GM12873 (cell line): ENCODE measurements around the gene TRIM5.

Experiments
- CTCF ChIP-seq: IDR thresholded peaks from 2 replicates; pipeline ENCODE4 v1.5.1; 2012; ENCODE audit warnings: low read depth, mild to moderate bottlenecking, moderate library complexity, low read length, control low read depth; ENCODE audit not compliant: insufficient read depth; ENCODE audit errors: missing control alignments

TRIM5 gene

DNA sequence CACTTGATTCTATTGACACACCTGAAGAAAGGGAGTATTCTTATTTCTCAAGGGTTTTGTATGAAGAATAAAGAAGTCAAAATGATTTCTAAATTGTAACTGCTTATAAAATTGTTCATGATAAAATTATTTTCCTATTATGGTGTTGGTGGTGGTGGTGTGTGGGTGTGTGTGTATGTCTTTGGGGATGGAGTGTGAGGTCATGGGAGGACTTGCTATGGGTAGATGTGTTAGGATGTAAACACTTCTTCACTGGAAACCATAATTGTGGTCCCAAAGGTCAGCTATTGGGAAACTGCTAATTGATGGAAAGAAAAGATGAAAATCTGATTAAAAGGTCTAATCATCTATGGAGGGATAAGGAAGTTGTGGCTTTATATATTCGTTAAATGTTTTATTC lies 9.8 kb upstream of the TRIM5 start:
- no peak for TF ChIP-seq CTCF

GRCh38 chr11:5691964-5692361 lies 7.1 kb upstream of the TRIM5 start:
- no peak for TF ChIP-seq CTCF

GRCh38 chr11:5690736-5691135 lies 5.9 kb upstream of the TRIM5 start:
- TF ChIP-seq CTCF = no peak

DNA sequence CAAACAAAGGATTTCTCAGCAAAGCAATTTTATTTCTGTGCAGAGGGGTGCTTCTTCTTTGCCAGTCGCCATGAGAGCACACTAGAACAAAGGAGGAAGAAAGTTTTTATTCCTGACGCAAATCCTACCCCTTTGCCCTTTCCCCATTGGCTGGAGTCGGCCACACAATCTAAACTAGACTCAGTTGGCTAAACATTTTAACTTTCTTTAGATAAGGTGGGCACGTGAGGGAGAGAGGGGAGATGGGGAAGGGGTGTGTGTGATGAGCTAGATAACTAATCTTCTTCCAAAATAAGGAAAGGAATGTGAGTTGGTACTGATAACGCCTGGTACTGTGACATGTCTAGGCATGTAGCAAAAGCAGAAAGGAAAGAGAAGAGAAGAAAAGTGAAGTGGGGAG lies 5.3 kb upstream of the TRIM5 start:
- no peak for TF ChIP-seq CTCF

- no peak for TF ChIP-seq CTCF
Observed at GRCh38 chr11:5689551-5689983, 4.7 kb upstream of the TRIM5 start, which contains the start of gene TRIM22. Gene TRIM22 (plus strand): TSS chr11:5689790. CDS start chr11:5696233, 6,443 bp downstream.

- TF ChIP-seq CTCF = no peak
Observed at GRCh38 chr11:5688482-5688881, 3.6 kb upstream of the TRIM5 start.

DNA sequence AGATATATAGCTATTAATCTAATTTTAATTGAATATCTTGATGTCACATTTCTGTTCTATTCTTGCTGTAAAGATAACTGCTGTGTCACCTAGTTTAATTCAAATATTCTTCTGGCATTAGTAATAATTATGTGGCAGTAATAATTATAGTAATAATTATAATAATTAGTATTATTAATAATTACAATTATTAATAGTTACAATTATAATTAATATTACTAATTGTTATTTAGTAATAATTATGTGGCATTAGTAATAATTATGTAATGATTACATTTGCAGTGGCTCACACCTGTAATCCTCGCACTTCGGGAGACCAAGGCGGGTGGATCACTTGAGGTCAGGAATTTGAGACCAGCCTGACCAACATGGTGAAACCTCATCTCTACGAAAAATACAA lies 1.6 kb upstream of the TRIM5 start:
- no peak for TF ChIP-seq CTCF

DNA sequence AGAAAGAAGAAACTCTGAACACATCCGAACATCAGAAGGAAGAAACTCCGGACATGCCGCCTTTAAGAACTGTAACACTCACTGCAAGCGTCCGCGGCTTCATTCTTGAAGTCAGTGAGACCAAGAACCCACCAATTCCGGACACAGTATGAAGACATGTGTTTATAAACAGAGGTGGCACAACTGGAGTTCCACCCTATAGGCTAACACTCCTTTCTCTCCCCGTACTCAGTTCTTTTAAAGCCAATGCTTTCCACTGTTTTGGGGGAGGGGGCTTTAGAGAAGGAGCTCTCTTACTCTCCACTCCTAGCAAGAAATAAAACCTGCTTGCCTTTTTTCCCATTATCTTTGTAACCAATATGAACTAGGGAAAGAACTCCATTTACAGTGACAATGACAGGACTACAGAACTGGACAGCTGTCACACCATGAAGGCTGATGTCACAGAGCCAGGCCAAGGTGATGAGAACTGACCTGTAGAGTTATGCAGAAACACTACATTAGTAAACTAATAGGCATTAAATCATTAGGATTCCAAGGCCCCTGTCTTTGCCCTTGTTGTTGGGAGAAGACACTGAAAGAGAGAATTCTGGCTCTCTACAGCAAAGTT lies 733 bp downstream of the TRIM5 start:
- no peak for TF ChIP-seq CTCF
